Measurements from ENCODE around the gene NF1.

- TF ChIP-seq CTCF (IDR thresholded peaks at IDR 0.05) (no peak), POLR2A (IDR thresholded peaks at IDR 0.05) (no peak)
Measured at GRCh38 chr17:31273516-31273915, 178.7 kb downstream of the NF1 start.
